Measurements from ENCODE around the gene CTNNBIP1.
"Not testable (repeated sequence)": the region's sequence is repeated elsewhere in the genome, so short reads cannot be mapped to it uniquely, and the experiment has no call there.

Gene CTNNBIP1

DNA sequence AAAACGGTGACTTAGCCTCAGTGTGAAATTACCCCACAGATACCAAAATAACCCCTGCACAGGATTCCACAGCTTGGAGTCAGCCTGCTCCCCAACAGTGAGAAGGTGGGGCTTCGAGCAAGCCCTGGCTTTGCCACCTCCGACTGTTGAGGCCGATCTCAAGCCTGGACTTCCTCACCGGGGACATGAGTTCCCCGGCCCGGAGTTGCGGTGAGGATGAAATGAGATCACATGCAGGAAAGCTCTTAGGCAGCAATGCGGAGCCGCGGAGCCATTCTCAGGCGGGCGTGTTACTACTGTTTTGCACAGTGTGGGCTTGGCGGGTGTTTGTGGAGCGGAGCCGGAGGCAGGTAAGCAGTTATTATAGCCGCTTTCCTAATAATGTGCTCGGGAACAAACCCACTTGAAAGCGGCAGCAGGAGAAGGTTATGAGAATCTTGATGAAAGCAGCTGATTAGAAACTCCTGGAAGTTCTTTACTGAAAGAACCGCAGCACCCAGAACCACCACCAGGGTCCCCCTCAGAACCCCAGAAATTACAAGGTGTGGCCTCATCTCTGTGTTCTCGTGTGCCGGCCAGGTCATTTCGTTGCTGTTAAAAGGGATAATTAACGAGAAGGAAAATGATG lies 82.4 kb downstream of the CTNNBIP1 start:
- DNase-seq (ENCODE audit: low spot score), result no peak

DNA sequence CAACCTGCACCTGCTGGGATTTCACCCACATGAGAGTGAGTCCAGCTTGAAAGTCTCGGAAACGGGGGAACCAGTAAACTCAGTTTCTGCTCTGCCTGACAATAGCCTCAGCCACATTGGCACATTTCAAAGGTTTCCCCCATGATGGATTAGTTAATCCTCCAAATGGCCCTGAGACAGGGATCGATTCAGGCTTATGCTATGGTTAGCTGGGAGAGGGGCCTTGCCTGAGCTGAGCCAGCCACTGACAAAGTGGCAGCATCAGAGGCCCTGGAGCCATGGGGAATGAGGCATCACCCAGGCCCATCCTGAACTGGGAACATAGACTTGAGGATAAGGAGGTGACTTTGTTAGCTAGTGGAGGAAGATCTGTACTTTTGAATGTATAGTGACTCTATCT lies 83.5 kb downstream of the CTNNBIP1 start:
- no peak for DNase-seq (ENCODE audit: low spot score)

- DNase-seq (ENCODE audit: low spot score), result no peak
Measured at GRCh38 chr1:9826087-9826486, 84.0 kb downstream of the CTNNBIP1 start.

GRCh38 chr1:9825093-9826074 lies 84.7 kb downstream of the CTNNBIP1 start:
- peak; percentile 51 for DNase-seq (ENCODE audit: low spot score)

DNA sequence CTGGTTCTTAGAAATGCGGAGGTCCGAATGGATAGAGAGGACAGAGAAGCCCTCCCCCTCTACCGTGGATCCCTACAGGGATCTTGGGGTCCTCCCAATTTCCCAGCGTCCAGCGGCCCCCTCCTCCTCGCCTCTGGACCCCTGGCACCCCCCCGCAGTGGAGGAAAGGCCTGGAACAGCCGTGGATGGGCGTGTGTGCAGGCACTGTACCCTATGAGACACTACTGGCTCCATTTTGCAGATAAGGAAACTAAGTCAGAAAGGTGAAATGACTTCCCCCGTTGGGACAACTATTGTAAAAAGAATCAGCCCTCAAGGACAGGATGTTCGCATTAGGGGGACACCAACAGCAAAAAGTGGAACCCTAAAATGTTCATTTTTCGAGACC lies 85.4 kb downstream of the CTNNBIP1 start:
- DNase-seq (ENCODE audit: low spot score), result no peak

GRCh38 chr1:9823943-9824701 lies 85.9 kb downstream of the CTNNBIP1 start, which contains the start of gene CLSTN1:
TSS of gene CLSTN1 (minus strand) at chr1:9823965. CDS start at chr1:9823733, 232 bp downstream.
- peak; percentile 91 for DNase-seq (ENCODE audit: low spot score)

- DNase-seq (ENCODE audit: low spot score), result no peak
Measured at GRCh38 chr1:9823693-9823942, 86.5 kb downstream of the CTNNBIP1 start.

DNA sequence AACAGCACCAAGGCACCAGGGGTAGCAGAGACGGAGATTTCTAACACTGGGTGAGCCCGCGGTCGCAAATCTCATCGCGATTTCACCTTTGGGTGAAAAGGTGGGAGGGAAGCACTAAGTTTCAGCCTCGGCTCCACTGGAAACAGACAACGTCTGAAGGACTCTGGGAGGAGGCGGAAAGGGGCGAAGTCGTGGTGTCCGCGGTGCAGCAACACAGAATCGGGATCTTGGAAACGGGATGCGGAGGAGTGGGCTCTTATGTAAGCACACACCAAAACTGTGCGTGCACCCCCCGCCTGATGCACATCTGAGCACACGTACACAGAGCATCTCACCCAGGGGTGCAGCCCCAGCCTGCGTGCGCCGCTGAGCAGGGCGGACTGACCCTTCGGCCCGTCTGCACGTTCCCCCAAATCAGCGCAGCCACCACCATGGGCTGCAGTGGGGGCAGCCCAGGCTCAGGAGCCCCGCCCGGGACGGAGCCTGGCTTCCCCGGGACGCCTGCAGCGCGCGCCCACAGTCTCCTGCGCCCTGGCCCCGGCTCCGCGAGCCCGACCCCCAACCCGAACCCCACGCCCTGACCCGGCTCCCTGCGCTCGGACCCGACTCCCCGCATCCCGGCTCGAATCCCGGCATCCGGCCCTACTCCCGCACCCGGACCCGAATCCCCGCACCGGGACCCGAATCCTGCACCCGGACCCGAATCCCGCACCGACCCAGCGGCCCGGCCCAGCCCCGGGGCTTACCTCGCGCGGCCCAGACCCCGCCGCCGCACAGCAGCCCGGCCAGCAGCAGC lies 87.0 kb downstream of the CTNNBIP1 start:
- DNase-seq (ENCODE audit: low spot score), result peak; percentile 63

DNA sequence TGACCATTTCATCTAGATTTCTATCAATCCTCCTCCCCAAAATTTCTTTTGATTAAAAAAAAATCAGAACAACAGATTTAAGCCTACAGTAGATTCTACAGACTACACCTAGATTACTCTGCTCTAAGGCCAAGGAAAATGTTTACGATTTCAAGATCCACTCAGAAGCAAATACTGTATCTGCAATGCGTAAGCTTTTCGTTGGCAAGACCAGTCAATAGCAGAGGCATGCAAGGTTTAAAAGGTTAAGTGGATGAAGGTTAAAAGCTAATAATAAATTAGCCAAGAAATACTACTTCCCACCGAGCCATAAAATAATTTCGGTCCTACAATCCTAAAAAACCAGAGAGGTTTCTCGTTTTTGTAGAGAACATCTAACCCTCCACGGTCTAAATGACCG lies 87.6 kb downstream of the CTNNBIP1 start:
- DNase-seq (ENCODE audit: low spot score), result no peak

DNA sequence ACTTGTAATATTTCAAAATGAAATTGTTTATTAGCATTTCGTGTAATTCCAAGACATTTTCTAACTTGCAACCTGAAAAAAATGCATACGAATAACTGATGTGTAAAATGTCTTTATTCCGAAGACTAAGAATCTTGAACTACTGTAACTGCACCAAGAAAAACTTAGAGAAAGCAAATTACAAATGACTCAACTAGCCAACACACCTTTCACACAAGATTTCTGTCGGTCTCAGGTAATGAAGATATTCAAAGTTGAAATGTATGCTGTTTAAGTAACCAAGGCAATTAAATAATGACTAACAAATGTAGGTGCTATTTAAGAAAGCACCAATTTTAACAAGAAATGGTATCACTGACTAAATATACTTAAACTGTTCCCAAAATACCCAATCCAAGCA lies 88.4 kb downstream of the CTNNBIP1 start:
- no peak for DNase-seq (ENCODE audit: low spot score)

DNA sequence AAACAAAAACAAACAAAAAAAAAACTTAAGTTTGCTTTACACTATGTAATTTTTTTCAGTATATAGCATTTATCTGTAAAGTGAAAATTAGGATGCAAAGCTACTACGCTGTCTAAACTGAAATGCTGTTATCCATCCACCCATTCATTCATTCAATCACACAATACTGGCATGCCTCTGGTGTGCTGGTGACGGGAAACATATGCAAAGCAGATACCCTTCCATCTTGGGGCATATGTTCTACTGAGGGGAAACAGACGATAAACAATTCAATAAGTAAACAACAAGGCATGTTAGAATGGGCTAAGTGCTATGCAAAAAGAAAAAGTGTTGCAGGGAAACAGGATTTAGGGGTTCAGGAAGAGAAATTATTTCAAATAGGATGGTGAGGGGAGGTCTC lies 89.5 kb downstream of the CTNNBIP1 start:
- DNase-seq (ENCODE audit: low spot score), result no peak

- DNase-seq (ENCODE audit: low spot score), result no peak
Measured at GRCh38 chr1:9817734-9818133, 92.3 kb downstream of the CTNNBIP1 start.

DNA sequence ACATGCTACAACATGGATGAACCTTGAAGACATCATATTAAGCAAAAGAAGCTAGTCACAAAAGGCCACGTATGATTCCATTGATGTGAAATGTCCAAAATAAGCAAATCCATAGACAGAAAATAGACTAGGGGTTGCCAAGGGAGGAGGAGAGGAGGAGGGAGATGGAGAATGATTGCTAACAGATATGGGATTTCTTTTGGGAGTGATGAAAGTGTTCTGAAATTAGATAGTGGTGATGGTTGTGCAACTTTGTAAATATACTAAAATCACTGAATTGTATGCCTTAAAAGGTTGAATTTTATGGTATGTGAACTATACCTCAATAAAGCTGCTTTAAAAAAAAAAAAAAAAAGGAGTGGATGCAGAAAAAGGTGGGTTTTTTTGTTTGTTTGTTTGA lies 93.9 kb downstream of the CTNNBIP1 start:
- DNase-seq (ENCODE audit: low spot score), result no peak

DNA sequence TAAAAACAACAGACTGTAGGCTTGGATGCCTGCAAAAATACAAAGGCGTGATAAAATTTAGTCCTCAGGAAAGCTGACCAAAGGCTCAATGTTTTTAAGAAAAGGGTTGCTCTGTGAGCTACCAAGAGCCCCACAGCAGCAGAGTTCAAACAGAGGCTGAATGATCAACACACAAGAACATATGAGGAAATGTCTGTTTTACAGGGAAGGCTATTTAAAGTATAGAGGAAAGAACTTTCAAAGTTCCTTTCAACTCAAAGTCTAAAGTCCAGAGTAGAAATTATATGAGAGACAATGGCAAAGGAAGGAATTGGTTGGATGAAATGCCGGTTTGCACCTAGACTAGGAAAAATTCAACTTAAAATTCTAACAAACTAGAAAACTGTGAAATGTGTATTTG lies 94.9 kb downstream of the CTNNBIP1 start:
- no peak for DNase-seq (ENCODE audit: low spot score)

GRCh38 chr1:9814619-9815018 lies 95.5 kb downstream of the CTNNBIP1 start:
- DNase-seq (ENCODE audit: low spot score), result no peak

DNA sequence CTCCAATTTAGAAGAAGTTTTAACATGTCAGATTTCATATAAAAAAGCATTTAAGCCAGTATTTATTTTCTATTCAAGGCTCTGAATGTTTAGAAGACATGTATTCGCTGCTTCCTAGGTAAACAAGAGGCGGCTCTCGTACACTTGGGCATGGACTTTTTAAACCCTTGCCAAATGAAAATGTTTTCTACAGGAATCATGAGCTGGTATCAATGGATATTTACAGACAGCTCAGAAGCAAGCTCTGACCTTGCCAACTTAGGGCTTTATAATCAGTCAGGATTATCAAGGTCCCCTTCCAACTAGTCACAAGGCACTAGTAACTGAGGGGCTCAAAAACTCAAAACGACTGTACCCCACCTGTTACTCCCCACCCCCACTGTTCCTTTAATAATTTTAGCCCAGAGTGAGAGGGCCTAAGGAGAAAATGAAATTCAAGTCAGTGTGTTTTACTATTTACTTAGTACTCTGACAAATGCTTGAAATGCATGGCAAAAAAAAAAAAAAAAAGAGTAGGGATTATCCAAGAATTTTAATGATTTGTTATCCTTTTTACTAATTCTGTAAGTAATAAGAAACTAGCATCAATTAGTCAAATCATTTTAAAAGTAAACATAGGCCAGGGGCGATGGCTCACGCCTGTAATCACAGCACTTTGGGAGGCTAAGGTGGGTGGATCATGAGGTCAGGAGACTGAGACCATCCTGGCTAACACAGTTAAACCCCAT lies 98.7 kb downstream of the CTNNBIP1 start:
- DNase-seq (ENCODE audit: low spot score), result no peak

GRCh38 chr1:9809100-9809510 lies 101.0 kb downstream of the CTNNBIP1 start:
- DNase-seq (ENCODE audit: low spot score), result no peak

DNA sequence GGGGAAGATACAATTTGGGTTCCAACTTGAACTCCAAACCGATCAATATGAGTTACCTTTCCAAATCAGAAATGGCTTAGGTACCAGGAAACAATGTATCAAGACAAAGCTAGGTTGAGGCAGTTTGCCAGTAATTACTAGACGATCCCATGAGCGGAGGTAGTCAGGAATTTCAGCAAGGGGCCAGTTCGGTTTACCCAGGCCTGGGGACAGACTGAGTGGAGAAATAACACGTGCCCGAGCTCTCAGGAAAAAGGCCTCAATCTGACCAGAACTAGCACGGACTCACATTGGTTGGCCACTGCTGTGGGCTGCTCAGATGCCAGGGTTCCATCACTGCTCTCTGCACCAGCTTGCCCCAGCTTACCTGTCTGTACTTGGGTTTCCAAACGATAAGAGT lies 101.6 kb downstream of the CTNNBIP1 start:
- no peak for DNase-seq (ENCODE audit: low spot score)

GRCh38 chr1:9807541-9807940 lies 102.5 kb downstream of the CTNNBIP1 start:
- DNase-seq (ENCODE audit: low spot score), result no peak

DNA sequence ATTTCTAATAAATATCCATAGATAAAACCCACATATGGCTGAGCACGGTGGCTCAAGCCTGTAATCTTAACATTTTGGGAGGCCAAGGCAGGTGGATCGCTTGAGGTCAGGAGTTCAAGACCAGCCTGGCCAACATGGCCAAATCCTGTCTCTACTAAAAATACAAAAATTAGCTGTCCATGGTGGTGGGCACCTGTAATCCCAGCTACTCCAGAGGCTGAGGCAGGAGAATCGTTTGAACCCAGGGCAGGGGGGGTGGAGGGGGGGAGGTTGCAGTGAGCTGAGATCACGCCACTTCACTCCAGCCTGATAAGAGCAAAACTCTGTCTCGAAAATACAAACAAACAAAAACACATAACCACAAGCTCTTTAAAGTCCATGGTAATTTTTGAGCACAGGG lies 104.1 kb downstream of the CTNNBIP1 start:
- DNase-seq (ENCODE audit: low spot score), result not testable (repeated sequence)

GRCh38 chr1:9805006-9805508 lies 105.0 kb downstream of the CTNNBIP1 start:
- DNase-seq (ENCODE audit: low spot score), result no peak
